A549 (cell line): ENCODE results near the gene RAD51B.

ENCODE experiments used
- CHD2 ChIP-seq: fragments of 150-350 bp; IDR thresholded peaks from 2 replicates; pipeline ENCODE4 v1.6.1; 2014; ENCODE audit warnings: low read length; ENCODE audit not compliant: partially characterized antibody
- CHD4 ChIP-seq: fragments of 200-600 bp; sonication (generic); IDR thresholded peaks from 2 replicates; pipeline ENCODE4 v1.6.1; 2016; ENCODE audit warnings: antibody characterized with exemption, mild to moderate bottlenecking, borderline replicate concordance
- KDM5A ChIP-seq: fragments of 200-600 bp; sonication (generic); IDR thresholded peaks from 2 replicates; pipeline ENCODE4 v1.6.1; 2016; ENCODE audit warnings: antibody characterized with exemption, mild to moderate bottlenecking
- MAZ ChIP-seq: fragments of 150-350 bp; IDR thresholded peaks from 2 replicates; pipeline ENCODE4 v1.6.1; 2014; ENCODE audit warnings: antibody characterized with exemption, low read depth, low read length, borderline replicate concordance
- POLR2A ChIP-seq: IDR thresholded peaks from 2 replicates; pipeline ENCODE4 v1.6.1; 2012; ENCODE audit warnings: mild to moderate bottlenecking, low read length
- POLR2AphosphoS2 ChIP-seq: conservative IDR thresholded peaks from 2 replicates; pipeline ENCODE4 v1.6.1; 2012; ENCODE audit warnings: low read length, improper control_type of control experiment, inconsistent platforms
- RAD21 ChIP-seq, 2 experiments: fragments of >200 bp in 1 of 2; sonication (Bioruptor Twin) in 1 of 2; formaldehyde crosslinking in 1 of 2; IDR thresholded peaks in 1 of 2; conservative IDR thresholded peaks in 1 of 2; 2 replicates in 1 of 2; 3 replicates in 1 of 2; pipeline ENCODE4 v1.6.1; 2012 to 2018; ENCODE audit warnings: inconsistent platforms in 1 of 2
- RFX5 ChIP-seq: fragments of 450-650 bp; IDR thresholded peaks from 2 replicates; pipeline ENCODE4 v1.7.1; 2014; ENCODE audit warnings: antibody characterized with exemption, mild to moderate bottlenecking, moderate library complexity
- SMC3 ChIP-seq: fragments of >200 bp; sonication (Bioruptor Twin); formaldehyde crosslinking; IDR thresholded peaks from 3 replicates; pipeline ENCODE4 v1.6.1; 2018; ENCODE audit warnings: inconsistent platforms
- TF ChIP-seq, protein P1 (sequence below): fragments of 200-600 bp; sonication (generic); IDR thresholded peaks from 2 replicates; pipeline ENCODE4 v1.6.1; 2016; ENCODE audit warnings: antibody characterized with exemption, mild to moderate bottlenecking, moderate library complexity
- TF ChIP-seq, protein P2 (sequence below): fragments of >200 bp; sonication (Bioruptor Twin); formaldehyde crosslinking; IDR thresholded peaks from 3 replicates; pipeline ENCODE4 v1.5.1; 2016
- TF ChIP-seq, protein P3 (sequence below): IDR thresholded peaks from 2 replicates; pipeline ENCODE4 v1.6.1; 2012
- TF ChIP-seq, protein P4 (sequence below): IDR thresholded peaks from 2 replicates; pipeline ENCODE4 v1.6.1; 2012
- TF ChIP-seq, protein P5 (sequence below): fragments of 250-450 bp; sonication (Bioruptor Pico); IDR thresholded peaks from 2 replicates; pipeline ENCODE4 v1.5.0; 2021; ENCODE audit warnings: mild to moderate bottlenecking, moderate library complexity, borderline replicate concordance

DNA sequence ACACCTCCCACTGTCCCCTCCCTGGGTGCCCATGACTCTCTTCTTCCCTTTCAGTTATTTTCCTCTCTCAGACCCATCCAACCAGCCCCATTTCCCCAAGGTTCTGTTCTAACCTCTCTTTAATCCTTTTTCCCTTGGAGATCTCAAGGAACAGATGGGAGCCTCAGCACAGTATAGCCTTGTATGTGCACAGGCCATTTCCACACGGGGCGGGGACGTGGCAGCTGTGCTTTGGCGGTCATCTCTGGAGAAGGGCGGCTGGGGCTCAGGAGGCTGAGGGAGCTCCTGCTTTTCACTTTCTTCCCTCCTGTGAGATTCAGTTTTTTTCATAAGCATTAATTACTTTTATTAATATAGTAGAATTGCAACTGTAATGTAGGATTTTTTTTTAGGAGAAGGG is 761.1 kb downstream of the RAD51B start:
- TF ChIP-seq, protein P1, sequence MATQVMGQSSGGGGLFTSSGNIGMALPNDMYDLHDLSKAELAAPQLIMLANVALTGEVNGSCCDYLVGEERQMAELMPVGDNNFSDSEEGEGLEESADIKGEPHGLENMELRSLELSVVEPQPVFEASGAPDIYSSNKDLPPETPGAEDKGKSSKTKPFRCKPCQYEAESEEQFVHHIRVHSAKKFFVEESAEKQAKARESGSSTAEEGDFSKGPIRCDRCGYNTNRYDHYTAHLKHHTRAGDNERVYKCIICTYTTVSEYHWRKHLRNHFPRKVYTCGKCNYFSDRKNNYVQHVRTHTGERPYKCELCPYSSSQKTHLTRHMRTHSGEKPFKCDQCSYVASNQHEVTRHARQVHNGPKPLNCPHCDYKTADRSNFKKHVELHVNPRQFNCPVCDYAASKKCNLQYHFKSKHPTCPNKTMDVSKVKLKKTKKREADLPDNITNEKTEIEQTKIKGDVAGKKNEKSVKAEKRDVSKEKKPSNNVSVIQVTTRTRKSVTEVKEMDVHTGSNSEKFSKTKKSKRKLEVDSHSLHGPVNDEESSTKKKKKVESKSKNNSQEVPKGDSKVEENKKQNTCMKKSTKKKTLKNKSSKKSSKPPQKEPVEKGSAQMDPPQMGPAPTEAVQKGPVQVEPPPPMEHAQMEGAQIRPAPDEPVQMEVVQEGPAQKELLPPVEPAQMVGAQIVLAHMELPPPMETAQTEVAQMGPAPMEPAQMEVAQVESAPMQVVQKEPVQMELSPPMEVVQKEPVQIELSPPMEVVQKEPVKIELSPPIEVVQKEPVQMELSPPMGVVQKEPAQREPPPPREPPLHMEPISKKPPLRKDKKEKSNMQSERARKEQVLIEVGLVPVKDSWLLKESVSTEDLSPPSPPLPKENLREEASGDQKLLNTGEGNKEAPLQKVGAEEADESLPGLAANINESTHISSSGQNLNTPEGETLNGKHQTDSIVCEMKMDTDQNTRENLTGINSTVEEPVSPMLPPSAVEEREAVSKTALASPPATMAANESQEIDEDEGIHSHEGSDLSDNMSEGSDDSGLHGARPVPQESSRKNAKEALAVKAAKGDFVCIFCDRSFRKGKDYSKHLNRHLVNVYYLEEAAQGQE, result no peak
- TF ChIP-seq, protein P2, sequence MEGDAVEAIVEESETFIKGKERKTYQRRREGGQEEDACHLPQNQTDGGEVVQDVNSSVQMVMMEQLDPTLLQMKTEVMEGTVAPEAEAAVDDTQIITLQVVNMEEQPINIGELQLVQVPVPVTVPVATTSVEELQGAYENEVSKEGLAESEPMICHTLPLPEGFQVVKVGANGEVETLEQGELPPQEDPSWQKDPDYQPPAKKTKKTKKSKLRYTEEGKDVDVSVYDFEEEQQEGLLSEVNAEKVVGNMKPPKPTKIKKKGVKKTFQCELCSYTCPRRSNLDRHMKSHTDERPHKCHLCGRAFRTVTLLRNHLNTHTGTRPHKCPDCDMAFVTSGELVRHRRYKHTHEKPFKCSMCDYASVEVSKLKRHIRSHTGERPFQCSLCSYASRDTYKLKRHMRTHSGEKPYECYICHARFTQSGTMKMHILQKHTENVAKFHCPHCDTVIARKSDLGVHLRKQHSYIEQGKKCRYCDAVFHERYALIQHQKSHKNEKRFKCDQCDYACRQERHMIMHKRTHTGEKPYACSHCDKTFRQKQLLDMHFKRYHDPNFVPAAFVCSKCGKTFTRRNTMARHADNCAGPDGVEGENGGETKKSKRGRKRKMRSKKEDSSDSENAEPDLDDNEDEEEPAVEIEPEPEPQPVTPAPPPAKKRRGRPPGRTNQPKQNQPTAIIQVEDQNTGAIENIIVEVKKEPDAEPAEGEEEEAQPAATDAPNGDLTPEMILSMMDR, result no peak
- TF ChIP-seq, protein P3, sequence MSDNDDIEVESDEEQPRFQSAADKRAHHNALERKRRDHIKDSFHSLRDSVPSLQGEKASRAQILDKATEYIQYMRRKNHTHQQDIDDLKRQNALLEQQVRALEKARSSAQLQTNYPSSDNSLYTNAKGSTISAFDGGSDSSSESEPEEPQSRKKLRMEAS, result no peak
- TF ChIP-seq RFX5, result no peak
- TF ChIP-seq MAZ, result no peak
- TF ChIP-seq RAD21 (conservative IDR thresholded peaks at IDR 0.05 in 1 of 2, IDR thresholded peaks at IDR 0.05 in 1 of 2), result no peak
- no peak for TF ChIP-seq SMC3
- TF ChIP-seq POLR2A, result no peak
- TF ChIP-seq, protein P4, sequence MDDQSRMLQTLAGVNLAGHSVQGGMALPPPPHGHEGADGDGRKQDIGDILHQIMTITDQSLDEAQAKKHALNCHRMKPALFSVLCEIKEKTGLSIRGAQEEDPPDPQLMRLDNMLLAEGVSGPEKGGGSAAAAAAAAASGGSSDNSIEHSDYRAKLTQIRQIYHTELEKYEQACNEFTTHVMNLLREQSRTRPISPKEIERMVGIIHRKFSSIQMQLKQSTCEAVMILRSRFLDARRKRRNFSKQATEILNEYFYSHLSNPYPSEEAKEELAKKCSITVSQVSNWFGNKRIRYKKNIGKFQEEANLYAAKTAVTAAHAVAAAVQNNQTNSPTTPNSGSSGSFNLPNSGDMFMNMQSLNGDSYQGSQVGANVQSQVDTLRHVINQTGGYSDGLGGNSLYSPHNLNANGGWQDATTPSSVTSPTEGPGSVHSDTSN, result no peak
- no peak for TF ChIP-seq POLR2AphosphoS2
- no peak for TF ChIP-seq CHD2
- no peak for TF ChIP-seq CHD4
- TF ChIP-seq, protein P5, sequence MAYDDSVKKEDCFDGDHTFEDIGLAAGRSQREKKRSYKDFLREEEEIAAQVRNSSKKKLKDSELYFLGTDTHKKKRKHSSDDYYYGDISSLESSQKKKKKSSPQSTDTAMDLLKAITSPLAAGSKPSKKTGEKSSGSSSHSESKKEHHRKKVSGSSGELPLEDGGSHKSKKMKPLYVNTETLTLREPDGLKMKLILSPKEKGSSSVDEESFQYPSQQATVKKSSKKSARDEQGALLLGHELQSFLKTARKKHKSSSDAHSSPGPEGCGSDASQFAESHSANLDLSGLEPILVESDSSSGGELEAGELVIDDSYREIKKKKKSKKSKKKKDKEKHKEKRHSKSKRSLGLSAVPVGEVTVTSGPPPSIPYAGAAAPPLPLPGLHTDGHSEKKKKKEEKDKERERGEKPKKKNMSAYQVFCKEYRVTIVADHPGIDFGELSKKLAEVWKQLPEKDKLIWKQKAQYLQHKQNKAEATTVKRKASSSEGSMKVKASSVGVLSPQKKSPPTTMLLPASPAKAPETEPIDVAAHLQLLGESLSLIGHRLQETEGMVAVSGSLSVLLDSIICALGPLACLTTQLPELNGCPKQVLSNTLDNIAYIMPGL (CRISPR knock-in tag), result no peak
- TF ChIP-seq KDM5A, result no peak
